H54 (cell line): Measurements from ENCODE around the gene AGRP.

ENCODE experiments used
- DNase-seq: peaks from one replicate; pipeline ENCODE4 v3.0.0; 2011; ENCODE audit warnings: low spot score, mixed read lengths; ENCODE audit not compliant: insufficient read length
- FAIRE-seq: peaks from 3 replicates; lab custom pipeline; 2011; peaks lifted over from hg19 to GRCh38; lab: Jason Lieb, UNC
- POLR2A ChIP-seq: IDR thresholded peaks from 2 replicates; pipeline ENCODE4 v1.6.1; 2011; ENCODE audit warnings: low read depth, mild to moderate bottlenecking, low read length

The AGRP gene

GRCh38 chr16:67486805-67487204 lies 3.5 kb upstream of the AGRP start:
- no peak for FAIRE-seq

GRCh38 chr16:67483731-67484525 lies 581 bp upstream of the AGRP start:
- no peak for TF ChIP-seq POLR2A
- FAIRE-seq: no peak
- DNase-seq: no peak

More at GRCh38 chr16:67486805-67487204, 3.5 kb upstream of the AGRP start:
- no peak for TF ChIP-seq POLR2A
- no peak for DNase-seq

- DNase-seq (no peak), FAIRE-seq (no peak)
- TF ChIP-seq POLR2A: no peak
These were observed 968 bp downstream of the AGRP start for GRCh38 chr16:67482233-67482924.

GRCh38 chr16:67481561-67482232 lies 1.6 kb downstream of the AGRP start:
- no peak for DNase-seq
- no peak for FAIRE-seq
- no peak for TF ChIP-seq POLR2A

- FAIRE-seq: peak; percentile 75
- peak; percentile 70 for TF ChIP-seq POLR2A
- DNase-seq: peak; percentile 88
These were observed 2.4 kb downstream of the AGRP start, which contains the start of gene ATP6V0D1 for GRCh38 chr16:67480833-67481560. TSS of gene ATP6V0D1 (minus strand) at chr16:67481157. CDS start at chr16:67481086, 71 bp downstream.

- TF ChIP-seq POLR2A: no peak
- DNase-seq (no peak), FAIRE-seq (no peak)
These were observed 5.3 kb downstream of the AGRP start for GRCh38 chr16:67477960-67478554.

GRCh38 chr16:67474551-67475455 lies 8.5 kb downstream of the AGRP start:
- FAIRE-seq (no peak), DNase-seq (no peak)
- TF ChIP-seq POLR2A: no peak

- no peak for TF ChIP-seq POLR2A
- DNase-seq (no peak), FAIRE-seq (no peak)
These were observed 11.5 kb downstream of the AGRP start for GRCh38 chr16:67471758-67472384.

GRCh38 chr16:67470359-67470758 lies 13.0 kb downstream of the AGRP start:
- no peak for FAIRE-seq
- DNase-seq: no peak
- TF ChIP-seq POLR2A: no peak

- TF ChIP-seq POLR2A: no peak
- FAIRE-seq: no peak
These were observed 14.6 kb downstream of the AGRP start for GRCh38 chr16:67468731-67469130.

GRCh38 chr16:67466581-67466980 lies 16.8 kb downstream of the AGRP start:
- FAIRE-seq (no peak), DNase-seq (no peak)
- no peak for TF ChIP-seq POLR2A

More at GRCh38 chr16:67468731-67469130, 14.6 kb downstream of the AGRP start:
- no peak for DNase-seq

GRCh38 chr16:67464565-67464964 lies 18.8 kb downstream of the AGRP start:
- TF ChIP-seq POLR2A: no peak
- DNase-seq (no peak), FAIRE-seq (no peak)
